Measurements from ENCODE around the gene TMEM256.
A peak's percentile ranks its signal among the peaks of the same experiment; 100 is the strongest.

The TMEM256 gene
- total RNA-seq = 1.9 to 8.2 (median 5.0) reads per million in 18 experiments

DNA sequence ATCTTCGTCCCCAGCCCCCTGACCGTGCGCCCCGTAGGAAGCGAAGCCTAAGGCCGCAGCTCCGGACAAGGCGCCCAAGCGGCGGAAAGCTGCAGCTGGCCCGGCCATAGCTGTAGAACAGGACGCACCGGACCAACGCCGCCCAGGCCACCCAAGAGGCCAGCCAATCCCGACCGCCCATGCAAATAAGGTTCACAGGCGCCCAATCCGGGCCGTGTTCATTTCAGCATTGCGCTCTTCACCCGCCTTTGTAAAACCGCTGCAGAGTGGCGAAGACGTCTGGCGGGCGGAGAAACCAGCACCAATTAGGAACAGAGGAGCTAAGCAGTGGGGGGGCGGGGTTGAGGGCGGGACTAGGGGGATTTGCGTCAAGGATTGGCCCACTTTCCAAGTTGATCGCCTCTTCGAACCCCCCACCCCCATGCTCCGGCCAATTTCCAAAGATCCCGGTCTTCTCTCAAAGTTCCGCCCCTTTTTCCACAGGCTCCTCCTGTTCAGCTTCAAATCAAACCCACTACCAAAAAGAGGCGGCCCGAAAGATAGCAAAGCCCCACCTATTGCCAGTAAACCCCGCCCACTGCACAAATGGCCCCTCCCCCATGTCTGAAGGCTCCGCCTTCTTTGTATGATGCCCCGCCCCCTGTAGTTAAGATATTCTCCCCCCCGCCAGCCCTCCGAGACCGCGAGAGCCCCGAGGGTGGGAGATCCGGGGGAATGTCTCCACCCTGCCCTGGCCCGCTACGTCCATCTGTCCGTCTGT is at the start of gene TMEM256:
TSS of gene TMEM256 (minus strand) at position 121 of the 760 bp plus-strand sequence. CDS start at position 108, 13 bp downstream.
- peak; percentile 99 for DNase-seq

GRCh38 chr17:7448461-7448860 is 44.6 kb upstream of the TMEM256 start:
- DNase-seq = no peak

DNA sequence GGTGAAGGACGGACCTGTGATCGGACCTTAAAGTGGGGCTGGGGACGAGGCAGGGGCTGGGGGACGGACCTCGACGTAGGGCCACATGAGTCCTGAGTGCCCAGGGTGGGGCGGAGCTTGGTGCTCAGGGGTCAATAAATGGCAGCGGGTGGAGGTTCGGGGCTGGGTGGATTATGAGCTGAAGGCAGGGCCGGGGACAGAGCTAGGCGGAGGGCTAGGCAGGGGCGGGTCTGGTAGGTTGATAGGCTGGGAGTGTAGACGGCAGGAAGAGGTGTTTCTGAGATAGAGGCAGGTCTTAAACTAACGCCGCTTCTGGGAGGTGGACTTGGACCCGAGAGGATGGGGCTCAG is 41.7 kb upstream of the TMEM256 start:
- no peak for DNase-seq

DNA sequence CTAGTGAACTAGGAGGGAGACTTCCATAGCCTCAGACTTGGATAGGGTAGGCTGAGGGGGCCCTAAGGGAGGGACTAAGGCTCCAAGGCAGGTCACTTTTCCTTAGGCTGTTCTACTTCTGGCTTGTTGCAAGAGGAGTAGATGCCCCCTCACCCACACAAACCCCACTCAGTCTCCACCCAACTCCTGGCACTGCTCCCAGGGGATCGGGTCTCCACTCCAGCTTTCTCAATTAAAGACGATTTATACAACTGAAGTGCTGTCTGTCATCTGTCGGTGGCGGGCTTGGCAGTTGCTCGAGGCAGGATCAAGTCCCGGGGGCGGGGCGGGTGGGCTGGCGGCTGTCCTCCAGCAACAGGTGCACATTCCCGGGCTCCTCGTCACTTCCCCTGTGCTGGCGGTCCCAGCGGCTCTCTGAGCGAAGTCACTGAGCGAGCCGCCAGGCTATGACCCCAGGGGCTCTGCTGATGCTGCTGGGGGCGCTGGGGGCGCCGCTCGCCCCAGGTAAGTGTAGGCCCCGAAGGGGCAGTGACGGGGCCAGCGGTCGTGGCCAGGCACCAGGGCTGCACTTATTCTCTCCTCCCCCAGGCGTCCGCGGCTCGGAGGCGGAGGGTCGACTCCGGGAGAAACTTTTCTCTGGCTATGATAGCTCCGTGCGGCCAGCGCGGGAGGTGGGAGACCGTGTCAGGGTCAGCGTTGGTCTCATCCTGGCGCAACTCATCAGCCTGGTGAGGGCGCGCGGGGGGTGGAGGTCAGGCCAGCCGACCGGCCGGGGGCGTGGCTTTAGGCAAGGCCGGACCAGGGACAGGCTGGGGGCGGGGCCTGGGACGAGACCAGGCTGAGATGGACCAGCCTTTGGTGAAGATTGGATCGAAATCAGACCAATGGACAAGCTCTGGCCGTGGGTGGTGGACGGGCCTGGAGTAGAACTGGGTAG is 41.1 kb upstream of the TMEM256 start, which contains the start of gene CHRNB1:
TSS of gene CHRNB1 (plus strand) at position 380 of the 937 bp plus-strand sequence. CDS start at position 447, 67 bp downstream.
- peak; percentile 59 to 66 for DNase-seq

GRCh38 chr17:7443499-7444485 is 39.9 kb upstream of the TMEM256 start:
- no peak for DNase-seq

DNA sequence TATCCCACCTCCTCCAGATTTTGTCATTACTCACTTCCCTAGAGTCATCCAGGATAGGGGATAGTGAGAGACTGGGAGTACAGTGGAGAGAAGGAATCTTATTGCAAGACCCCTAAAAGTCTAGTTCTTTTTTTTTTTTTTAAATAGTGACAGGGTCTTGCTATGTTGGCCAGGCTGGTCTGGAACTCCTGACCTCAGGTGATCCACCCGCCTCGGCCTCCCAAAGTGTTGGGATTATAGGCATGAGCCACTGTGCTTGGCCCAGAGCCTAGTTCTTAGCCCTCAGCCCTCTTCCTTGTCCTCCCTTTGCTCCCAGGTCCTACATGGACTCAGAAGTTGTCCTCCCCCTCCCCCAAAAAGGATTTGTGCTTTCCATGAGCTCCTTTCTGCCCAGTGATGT is 38.2 kb upstream of the TMEM256 start:
- no peak for DNase-seq

- DNase-seq = no peak
Observed at GRCh38 chr17:7441266-7441665, 37.4 kb upstream of the TMEM256 start.

GRCh38 chr17:7440834-7441195 is 36.9 kb upstream of the TMEM256 start:
- no peak for DNase-seq

DNA sequence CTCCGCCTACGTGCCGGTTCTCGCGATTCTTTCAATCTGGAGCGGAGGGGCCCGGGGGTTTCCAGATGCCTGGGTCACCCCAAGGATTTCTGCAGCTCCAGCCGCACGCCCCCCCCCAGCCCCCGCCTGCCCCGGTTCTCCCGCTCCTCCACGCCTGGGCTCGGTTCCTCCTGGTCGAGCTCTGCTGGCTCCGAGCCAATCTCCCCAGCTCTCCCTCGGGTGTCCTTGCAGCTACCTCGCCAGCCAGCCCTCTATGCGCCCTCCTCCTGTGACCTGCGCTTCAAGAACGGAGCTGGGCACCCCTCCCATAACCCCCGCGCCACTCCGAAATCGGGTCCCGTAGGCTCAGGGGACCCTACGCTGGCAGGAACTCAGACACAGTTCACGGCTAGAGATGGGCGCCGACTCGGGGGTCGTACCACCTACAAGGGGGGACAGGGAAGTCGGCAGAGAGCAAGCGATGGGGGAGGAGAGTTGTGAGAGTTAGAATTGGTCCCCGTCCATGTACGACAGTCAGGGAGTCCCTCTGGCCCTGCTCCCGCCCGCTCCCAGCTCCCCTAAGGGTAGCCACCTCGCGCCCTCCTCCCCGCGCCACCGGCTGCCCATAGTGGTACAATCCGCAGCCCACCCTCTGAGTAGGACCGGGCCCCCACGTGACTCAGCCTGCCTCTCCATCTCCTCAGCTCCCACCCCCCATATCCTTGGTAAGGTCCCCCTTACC is 36.4 kb upstream of the TMEM256 start:
- peak in 1 of 2 donors; percentile 27 for DNase-seq

- DNase-seq = no peak
Observed at GRCh38 chr17:7439462-7440112, 35.7 kb upstream of the TMEM256 start, which contains the start of gene FGF11. TSS of gene FGF11 (plus strand) at chr17:7439512. CDS start at chr17:7439621, 109 bp downstream.

DNA sequence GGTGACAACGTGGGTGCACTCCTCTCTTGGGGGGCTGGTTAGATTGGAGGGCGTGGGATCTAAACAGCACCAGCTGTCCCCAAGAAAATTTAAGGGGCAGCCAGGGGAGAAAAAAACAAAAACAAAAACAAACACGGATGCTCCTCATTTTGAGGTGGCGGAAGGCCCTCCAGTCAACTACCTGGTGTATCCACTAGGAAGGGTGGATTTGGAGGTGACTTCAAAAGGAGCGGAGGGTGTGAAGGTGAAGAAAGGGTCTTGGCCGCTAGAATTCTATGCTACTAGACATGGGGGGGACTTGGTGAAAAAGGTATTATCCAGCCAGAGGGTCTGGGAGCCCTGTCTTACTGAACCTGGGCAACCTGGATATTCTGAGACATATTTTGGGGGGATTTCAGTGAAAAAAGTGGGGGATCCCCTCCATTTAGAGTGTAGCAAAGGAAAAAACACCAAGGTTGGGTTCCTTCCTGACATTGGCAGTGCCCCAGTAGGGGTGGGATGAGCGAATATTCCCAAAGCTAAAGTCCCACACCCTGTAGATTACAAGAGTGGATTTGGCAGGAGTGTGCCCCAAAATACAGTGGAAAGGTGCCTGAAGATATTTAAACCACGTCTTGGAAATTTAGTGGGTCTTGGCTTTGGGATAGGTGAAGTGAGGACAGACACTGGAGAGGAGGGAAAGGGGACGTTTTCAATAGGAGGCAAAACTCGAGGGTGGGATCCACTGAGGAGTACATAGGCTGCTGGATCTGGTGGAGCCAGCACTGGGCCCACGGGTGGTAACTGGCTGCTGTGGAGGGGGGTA is 35.0 kb upstream of the TMEM256 start:
- DNase-seq = no peak

GRCh38 chr17:7437950-7438614 is 34.2 kb upstream of the TMEM256 start:
- DNase-seq = peak; percentile 48 to 54

- no peak for DNase-seq
Observed at GRCh38 chr17:7437369-7437863, 33.5 kb upstream of the TMEM256 start.

DNA sequence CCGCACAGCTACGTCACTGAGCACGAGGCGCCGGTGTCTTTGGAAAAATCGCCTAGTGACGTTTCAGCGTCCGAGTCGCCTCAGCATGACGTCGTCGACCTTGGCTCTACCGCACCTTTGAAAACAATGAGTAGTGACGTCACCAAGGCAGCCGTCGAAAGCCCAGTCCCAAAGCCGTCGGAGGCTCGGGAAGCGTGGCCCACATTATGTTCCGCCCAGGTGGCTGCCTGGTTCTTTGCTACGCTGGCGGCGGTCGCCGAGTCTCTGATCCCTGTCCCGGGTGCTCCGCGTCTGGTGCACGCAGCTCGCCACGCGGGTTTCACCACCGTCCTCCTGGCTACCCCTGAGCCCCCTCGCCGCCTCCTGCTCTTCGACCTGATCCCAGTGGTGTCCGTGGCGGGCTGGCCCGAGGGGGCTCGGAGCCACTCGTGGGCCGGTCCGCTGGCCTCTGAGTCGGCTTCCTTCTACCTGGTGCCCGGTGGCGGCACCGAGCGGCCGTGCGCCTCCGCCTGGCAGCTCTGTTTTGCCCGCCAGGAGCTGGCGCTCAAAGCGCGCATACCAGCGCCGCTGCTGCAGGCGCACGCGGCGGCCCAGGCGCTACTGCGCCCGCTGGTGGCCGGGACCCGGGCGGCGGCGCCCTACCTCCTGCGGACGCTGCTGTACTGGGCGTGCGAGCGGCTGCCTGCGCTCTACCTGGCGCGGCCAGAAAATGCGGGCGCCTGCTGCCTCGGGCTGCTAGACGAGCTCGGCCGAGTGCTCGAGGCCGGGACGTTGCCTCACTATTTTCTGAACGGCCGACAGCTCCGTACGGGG is 32.9 kb upstream of the TMEM256 start:
- DNase-seq = peak; percentile 76 to 85

- DNase-seq = peak; percentile 69 to 73
Observed at GRCh38 chr17:7435676-7436555, 32.0 kb upstream of the TMEM256 start.

DNA sequence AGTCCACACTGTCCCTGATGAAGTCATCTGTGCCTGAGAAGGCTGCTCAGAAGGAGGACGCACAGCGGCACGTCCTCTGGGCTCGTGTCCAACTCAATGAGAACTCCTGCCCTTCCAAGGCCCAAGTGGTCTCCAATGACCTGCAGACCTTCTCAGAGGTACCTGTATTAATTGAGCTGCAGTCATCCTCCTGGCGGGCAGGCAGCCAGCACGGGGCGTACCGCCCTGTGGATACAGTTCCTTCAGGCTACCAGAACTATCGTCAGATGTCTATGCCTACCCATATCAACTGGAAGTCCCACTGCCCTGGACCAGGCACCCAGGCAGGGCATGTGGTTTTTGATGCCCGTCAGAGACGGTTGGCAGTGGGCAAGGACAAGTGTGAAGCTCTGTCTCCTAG is 28.4 kb upstream of the TMEM256 start:
- no peak for DNase-seq

- DNase-seq = no peak
Observed at GRCh38 chr17:7431231-7431630, 27.3 kb upstream of the TMEM256 start.
